Hematopoietic multipotent progenitor cell treated with erythropoietin and hydrocortisone succinate and interleukin-3 and kit ligand, for 4 days (in vitro differentiated cells): ENCODE measurements around the gene SLC25A44.
A peak's percentile ranks its signal among the peaks of the same experiment; 100 is the strongest.

Source experiments
- DNase-seq: peaks from one replicate; pipeline ENCODE4 v3.0.0-alpha.2; 2015

SLC25A44 gene

GRCh38 chr1:156244126-156244525 lies 50.2 kb downstream of the SLC25A44 start:
- DNase-seq: no peak

- no peak for DNase-seq
Observed at GRCh38 chr1:156244712-156245111, 50.8 kb downstream of the SLC25A44 start.

GRCh38 chr1:156245451-156246232 lies 51.7 kb downstream of the SLC25A44 start:
- DNase-seq: peak; percentile 66

- DNase-seq: peak; percentile 35
Observed at GRCh38 chr1:156246241-156246780, 52.4 kb downstream of the SLC25A44 start.

- DNase-seq: no peak
Observed at GRCh38 chr1:156246781-156247459, 53.0 kb downstream of the SLC25A44 start.

- no peak for DNase-seq
Observed at GRCh38 chr1:156247460-156248322, 53.8 kb downstream of the SLC25A44 start, which contains the start of gene PAQR6. PAQR6 (minus strand) TSS chr1:156248056; CDS start chr1:156246731, 1,325 bp downstream.

GRCh38 chr1:156248323-156248683 lies 54.4 kb downstream of the SLC25A44 start:
- no peak for DNase-seq

GRCh38 chr1:156249593-156249992 lies 55.7 kb downstream of the SLC25A44 start:
- no peak for DNase-seq

- peak; percentile 81 for DNase-seq
Observed at GRCh38 chr1:156251527-156251926, 57.6 kb downstream of the SLC25A44 start.

- DNase-seq: no peak
Observed at GRCh38 chr1:156253634-156254033, 59.7 kb downstream of the SLC25A44 start.

GRCh38 chr1:156257711-156258110 lies 63.8 kb downstream of the SLC25A44 start:
- DNase-seq: peak; percentile 48

- DNase-seq: no peak
Observed at GRCh38 chr1:156258859-156259258, 65.0 kb downstream of the SLC25A44 start.

GRCh38 chr1:156259805-156260204 lies 65.9 kb downstream of the SLC25A44 start:
- DNase-seq: peak; percentile 58

- no peak for DNase-seq
Observed at GRCh38 chr1:156260896-156261295, 67.0 kb downstream of the SLC25A44 start.
